GM23338 (cell line): ENCODE data around the gene TMEM14B. TPM values are rescaled to one million over a fixed set of nuclear protein-coding genes. Genes with fewer than 3 reads are reported as not detected.

Experiments
- ATAC-seq: fragments of 200-7000 bp; cut with Tn5 transposase; 3 replicates; pipeline ENCODE4 v1.9.1; 2020
- DNase-seq: peaks from one replicate; pipeline ENCODE4 v3.0.0-alpha.2; 2015; ENCODE audit warnings: low spot score
- H2AFZ ChIP-seq: fragments of 200-600 bp; sonication (generic); 2 replicates; pipeline ENCODE4 v1.8.0; 2016; ENCODE audit warnings: antibody characterized with exemption, mild to moderate bottlenecking, moderate library complexity
- H3F3A ChIP-seq: fragments of 200-600 bp; sonication (generic); replicated peaks from 2 replicates; pipeline ENCODE4 v1.8.0; 2017; ENCODE audit warnings: antibody characterized with exemption, mixed run types, low read depth
- H3K27ac ChIP-seq: fragments of 200-600 bp; sonication (generic); 2 replicates; pipeline ENCODE4 v1.6.1; 2016; ENCODE audit warnings: low read depth
- H3K27me3 ChIP-seq: fragments of 200-600 bp; sonication (generic); 2 replicates; pipeline ENCODE4 v1.8.0; 2016; ENCODE audit warnings: mild to moderate bottlenecking, mixed run types, moderate library complexity; ENCODE audit not compliant: insufficient read depth
- H3K36me3 ChIP-seq: fragments of 200-600 bp; sonication (generic); 2 replicates; pipeline ENCODE4 v1.8.0; 2016; ENCODE audit warnings: mild to moderate bottlenecking; ENCODE audit not compliant: insufficient read depth
- H3K4me1 ChIP-seq: fragments of 200-600 bp; sonication (generic); 2 replicates; pipeline ENCODE4 v1.8.0; 2016; ENCODE audit warnings: mild to moderate bottlenecking, moderate library complexity; ENCODE audit not compliant: insufficient read depth
- H3K4me2 ChIP-seq: fragments of 200-600 bp; sonication (generic); 2 replicates; pipeline ENCODE4 v1.7.1; 2017; ENCODE audit warnings: mixed run types
- H3K4me3 ChIP-seq: fragments of 200-600 bp; sonication (generic); 2 replicates; pipeline ENCODE4 v1.6.1; 2016; ENCODE audit warnings: mixed run types
- H3K79me2 ChIP-seq: fragments of 200-600 bp; sonication (generic); replicated peaks from 2 replicates; pipeline ENCODE4 v1.8.0; 2017; ENCODE audit warnings: mild to moderate bottlenecking; ENCODE audit not compliant: insufficient read depth
- H3K9me2 ChIP-seq: fragments of 200-600 bp; sonication (generic); 2 replicates; pipeline ENCODE4 v1.8.0; 2017; ENCODE audit not compliant: insufficient read depth
- H4K20me1 ChIP-seq: fragments of 200-600 bp; sonication (generic); replicated peaks from 2 replicates; pipeline ENCODE4 v1.8.0; 2017; ENCODE audit warnings: mild to moderate bottlenecking; ENCODE audit not compliant: insufficient read depth
- H3K27ac Mint-ChIP-seq: 2 replicates; pipeline ENCODE4 v1.8.0; 2020; ENCODE audit warnings: inconsistent platforms, mild to moderate bottlenecking, moderate library complexity, mixed read lengths
- H3K27me3 Mint-ChIP-seq: 3 replicates; pipeline ENCODE4 v1.8.0; 2022; ENCODE audit warnings: low read depth, mild to moderate bottlenecking, moderate library complexity, mixed read lengths, inconsistent platforms; ENCODE audit not compliant: insufficient read depth, poor library complexity
- H3K36me3 Mint-ChIP-seq: 3 replicates; pipeline ENCODE4 v1.8.0; 2021; ENCODE audit warnings: low read depth, mild to moderate bottlenecking, inconsistent platforms, moderate library complexity, mixed read lengths
- H3K4me1 Mint-ChIP-seq: 3 replicates; pipeline ENCODE4 v1.8.0; 2020; ENCODE audit warnings: mild to moderate bottlenecking, inconsistent platforms, mixed read lengths
- H3K4me3 Mint-ChIP-seq: 3 replicates; pipeline ENCODE4 v1.8.0; 2021; ENCODE audit warnings: moderate library complexity, mild to moderate bottlenecking, inconsistent platforms, mixed read lengths
- H3K9me3 Mint-ChIP-seq: 3 replicates; pipeline ENCODE4 v1.8.0; 2020; ENCODE audit warnings: moderate library complexity, mild to moderate bottlenecking, inconsistent platforms, mixed read lengths
- CREB1 ChIP-seq: fragments of 250-450 bp; sonication (Bioruptor Pico); IDR thresholded peaks from 2 replicates; pipeline ENCODE4 v1.5.0; 2020; ENCODE audit warnings: low read depth, mild to moderate bottlenecking, moderate library complexity
- CTCF ChIP-seq, 2 experiments: fragments of 200-600 bp in 1 of 2; sonication (generic) in 1 of 2; conservative IDR thresholded peaks; 2 replicates each; pipeline versions ENCODE4 v1.5.1 to v1.6.1; 2016 to 2017; ENCODE audit warnings: antibody characterized with exemption in 2 of 2, low read depth in 2 of 2, mild to moderate bottlenecking in 2 of 2, moderate library complexity in 1 of 2
- EZH2 ChIP-seq: fragments of 200-600 bp; sonication (generic); IDR thresholded peaks from one replicate; pipeline ENCODE4 v1.8.0; 2017; ENCODE audit warnings: antibody characterized with exemption, mild to moderate bottlenecking, low read depth; ENCODE audit not compliant: unreplicated experiment
- EZH2phosphoT487 ChIP-seq: fragments of 200-600 bp; sonication (generic); IDR thresholded peaks from one replicate; pipeline ENCODE4 v1.8.1; 2018; ENCODE audit warnings: antibody characterized with exemption; ENCODE audit not compliant: unreplicated experiment
- JUNB ChIP-seq: IDR thresholded peaks from one replicate; pipeline ENCODE4 v1.6.1; 2016; ENCODE audit warnings: antibody characterized with exemption; ENCODE audit not compliant: unreplicated experiment
- NANOG ChIP-seq: IDR thresholded peaks from 2 replicates; pipeline ENCODE4 v1.6.1; 2016; ENCODE audit warnings: antibody characterized with exemption, borderline replicate concordance
- POLR2AphosphoS5 ChIP-seq: IDR thresholded peaks from 2 replicates; pipeline ENCODE4 v1.6.1; 2016; ENCODE audit warnings: antibody characterized with exemption, low read depth
- STAT1 ChIP-seq: IDR thresholded peaks from one replicate; pipeline ENCODE4 v1.6.1; 2016; ENCODE audit warnings: antibody characterized with exemption; ENCODE audit not compliant: unreplicated experiment
- ZNF114 ChIP-seq: fragments of 250-450 bp; sonication (Bioruptor Pico); IDR thresholded peaks from 2 replicates; pipeline ENCODE4 v1.5.0; 2020; ENCODE audit warnings: mild to moderate bottlenecking, moderate library complexity
- ZNF331 ChIP-seq: fragments of 250-450 bp; sonication (Bioruptor Pico); IDR thresholded peaks from 2 replicates; pipeline ENCODE4 v1.5.0; 2020; ENCODE audit warnings: low read depth, mild to moderate bottlenecking, moderate library complexity
- polyA plus RNA-seq: library from polyadenylated mRNA; unstranded; fragments of >200 nt; fragmentation: Nextera tagmentation; extraction: Ambion mirVana; gene quantifications from 2 replicates; pipeline ENCODE4 v1.2.1, GENCODE V29; 2016
- total RNA-seq: library from RNA; depleted of rRNA; stranded (reverse); fragments of >200 nt; shearing (Covaris generic); gene quantifications from 2 replicates; pipeline ENCODE4 v1.2.3, GENCODE V29; 2014
- TF ChIP-seq, protein P1 (sequence below): IDR thresholded peaks from 2 replicates; pipeline ENCODE4 v1.6.1; 2016; ENCODE audit warnings: antibody characterized with exemption
- TF ChIP-seq, protein P2 (sequence below): IDR thresholded peaks from one replicate; pipeline ENCODE4 v1.6.1; 2018; ENCODE audit warnings: antibody characterized with exemption; ENCODE audit not compliant: unreplicated experiment
- TF ChIP-seq, protein P3 (sequence below): fragments of 250-450 bp; sonication (Bioruptor Pico); IDR thresholded peaks from 2 replicates; pipeline ENCODE4 v1.5.0; 2020; ENCODE audit warnings: mild to moderate bottlenecking, moderate library complexity

The TMEM14B gene
- total and polyA plus RNA-seq, 2 experiments from 2014 or later: 104 to 210 TPM

GRCh38 chr6:10725044-10725443 lies 22.6 kb upstream of the TMEM14B start:
- Mint-ChIP-seq H3K27ac (no peak overlapping the region; the same call in 1 of the 2 replicates), H3K4me3 (peak overlapping the region; percentile 96)
- H3K27ac ChIP-seq: no peak overlapping the region

More at GRCh38 chr6:10725044-10725443, 22.6 kb upstream of the TMEM14B start:
- no peak overlapping the region for H3K4me3 ChIP-seq
- H2AFZ ChIP-seq: no peak overlapping the region
- H3K27me3 ChIP-seq: no peaks in the 10 kb centered on the region
- Mint-ChIP-seq H3K27me3 (peaks cover 8% of the 10 kb centered on the region), H3K9me3 (peaks cover 10% of the 10 kb centered on the region; the same call in 1 of the 3 replicates), H3K36me3 (peaks cover 53% of the 10 kb centered on the region), H3K4me1 (peaks cover 26% of the 10 kb centered on the region)
- H3K36me3 ChIP-seq: 0 out of 2 replicates have a peak, but pooled peaks cover 4% of the 10 kb centered on the region
- TF ChIP-seq EZH2phosphoT487 (no peak), CREB1 (CRISPR knock-in tag) (no peak), STAT1 (no peak), CTCF (conservative IDR thresholded peaks at IDR 0.05; ENCODE audit: low read depth in 2 of 2) (no peak), POLR2AphosphoS5 (no peak), ZNF331 (CRISPR knock-in tag) (no peak), NANOG (no peak), ZNF114 (CRISPR knock-in tag) (no peak), JUNB (no peak), EZH2 (no peak)
- TF ChIP-seq, protein P1, sequence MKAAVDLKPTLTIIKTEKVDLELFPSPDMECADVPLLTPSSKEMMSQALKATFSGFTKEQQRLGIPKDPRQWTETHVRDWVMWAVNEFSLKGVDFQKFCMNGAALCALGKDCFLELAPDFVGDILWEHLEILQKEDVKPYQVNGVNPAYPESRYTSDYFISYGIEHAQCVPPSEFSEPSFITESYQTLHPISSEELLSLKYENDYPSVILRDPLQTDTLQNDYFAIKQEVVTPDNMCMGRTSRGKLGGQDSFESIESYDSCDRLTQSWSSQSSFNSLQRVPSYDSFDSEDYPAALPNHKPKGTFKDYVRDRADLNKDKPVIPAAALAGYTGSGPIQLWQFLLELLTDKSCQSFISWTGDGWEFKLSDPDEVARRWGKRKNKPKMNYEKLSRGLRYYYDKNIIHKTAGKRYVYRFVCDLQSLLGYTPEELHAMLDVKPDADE: no peak
- TF ChIP-seq, protein P2, sequence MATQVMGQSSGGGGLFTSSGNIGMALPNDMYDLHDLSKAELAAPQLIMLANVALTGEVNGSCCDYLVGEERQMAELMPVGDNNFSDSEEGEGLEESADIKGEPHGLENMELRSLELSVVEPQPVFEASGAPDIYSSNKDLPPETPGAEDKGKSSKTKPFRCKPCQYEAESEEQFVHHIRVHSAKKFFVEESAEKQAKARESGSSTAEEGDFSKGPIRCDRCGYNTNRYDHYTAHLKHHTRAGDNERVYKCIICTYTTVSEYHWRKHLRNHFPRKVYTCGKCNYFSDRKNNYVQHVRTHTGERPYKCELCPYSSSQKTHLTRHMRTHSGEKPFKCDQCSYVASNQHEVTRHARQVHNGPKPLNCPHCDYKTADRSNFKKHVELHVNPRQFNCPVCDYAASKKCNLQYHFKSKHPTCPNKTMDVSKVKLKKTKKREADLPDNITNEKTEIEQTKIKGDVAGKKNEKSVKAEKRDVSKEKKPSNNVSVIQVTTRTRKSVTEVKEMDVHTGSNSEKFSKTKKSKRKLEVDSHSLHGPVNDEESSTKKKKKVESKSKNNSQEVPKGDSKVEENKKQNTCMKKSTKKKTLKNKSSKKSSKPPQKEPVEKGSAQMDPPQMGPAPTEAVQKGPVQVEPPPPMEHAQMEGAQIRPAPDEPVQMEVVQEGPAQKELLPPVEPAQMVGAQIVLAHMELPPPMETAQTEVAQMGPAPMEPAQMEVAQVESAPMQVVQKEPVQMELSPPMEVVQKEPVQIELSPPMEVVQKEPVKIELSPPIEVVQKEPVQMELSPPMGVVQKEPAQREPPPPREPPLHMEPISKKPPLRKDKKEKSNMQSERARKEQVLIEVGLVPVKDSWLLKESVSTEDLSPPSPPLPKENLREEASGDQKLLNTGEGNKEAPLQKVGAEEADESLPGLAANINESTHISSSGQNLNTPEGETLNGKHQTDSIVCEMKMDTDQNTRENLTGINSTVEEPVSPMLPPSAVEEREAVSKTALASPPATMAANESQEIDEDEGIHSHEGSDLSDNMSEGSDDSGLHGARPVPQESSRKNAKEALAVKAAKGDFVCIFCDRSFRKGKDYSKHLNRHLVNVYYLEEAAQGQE: no peak
- TF ChIP-seq, protein P3, sequence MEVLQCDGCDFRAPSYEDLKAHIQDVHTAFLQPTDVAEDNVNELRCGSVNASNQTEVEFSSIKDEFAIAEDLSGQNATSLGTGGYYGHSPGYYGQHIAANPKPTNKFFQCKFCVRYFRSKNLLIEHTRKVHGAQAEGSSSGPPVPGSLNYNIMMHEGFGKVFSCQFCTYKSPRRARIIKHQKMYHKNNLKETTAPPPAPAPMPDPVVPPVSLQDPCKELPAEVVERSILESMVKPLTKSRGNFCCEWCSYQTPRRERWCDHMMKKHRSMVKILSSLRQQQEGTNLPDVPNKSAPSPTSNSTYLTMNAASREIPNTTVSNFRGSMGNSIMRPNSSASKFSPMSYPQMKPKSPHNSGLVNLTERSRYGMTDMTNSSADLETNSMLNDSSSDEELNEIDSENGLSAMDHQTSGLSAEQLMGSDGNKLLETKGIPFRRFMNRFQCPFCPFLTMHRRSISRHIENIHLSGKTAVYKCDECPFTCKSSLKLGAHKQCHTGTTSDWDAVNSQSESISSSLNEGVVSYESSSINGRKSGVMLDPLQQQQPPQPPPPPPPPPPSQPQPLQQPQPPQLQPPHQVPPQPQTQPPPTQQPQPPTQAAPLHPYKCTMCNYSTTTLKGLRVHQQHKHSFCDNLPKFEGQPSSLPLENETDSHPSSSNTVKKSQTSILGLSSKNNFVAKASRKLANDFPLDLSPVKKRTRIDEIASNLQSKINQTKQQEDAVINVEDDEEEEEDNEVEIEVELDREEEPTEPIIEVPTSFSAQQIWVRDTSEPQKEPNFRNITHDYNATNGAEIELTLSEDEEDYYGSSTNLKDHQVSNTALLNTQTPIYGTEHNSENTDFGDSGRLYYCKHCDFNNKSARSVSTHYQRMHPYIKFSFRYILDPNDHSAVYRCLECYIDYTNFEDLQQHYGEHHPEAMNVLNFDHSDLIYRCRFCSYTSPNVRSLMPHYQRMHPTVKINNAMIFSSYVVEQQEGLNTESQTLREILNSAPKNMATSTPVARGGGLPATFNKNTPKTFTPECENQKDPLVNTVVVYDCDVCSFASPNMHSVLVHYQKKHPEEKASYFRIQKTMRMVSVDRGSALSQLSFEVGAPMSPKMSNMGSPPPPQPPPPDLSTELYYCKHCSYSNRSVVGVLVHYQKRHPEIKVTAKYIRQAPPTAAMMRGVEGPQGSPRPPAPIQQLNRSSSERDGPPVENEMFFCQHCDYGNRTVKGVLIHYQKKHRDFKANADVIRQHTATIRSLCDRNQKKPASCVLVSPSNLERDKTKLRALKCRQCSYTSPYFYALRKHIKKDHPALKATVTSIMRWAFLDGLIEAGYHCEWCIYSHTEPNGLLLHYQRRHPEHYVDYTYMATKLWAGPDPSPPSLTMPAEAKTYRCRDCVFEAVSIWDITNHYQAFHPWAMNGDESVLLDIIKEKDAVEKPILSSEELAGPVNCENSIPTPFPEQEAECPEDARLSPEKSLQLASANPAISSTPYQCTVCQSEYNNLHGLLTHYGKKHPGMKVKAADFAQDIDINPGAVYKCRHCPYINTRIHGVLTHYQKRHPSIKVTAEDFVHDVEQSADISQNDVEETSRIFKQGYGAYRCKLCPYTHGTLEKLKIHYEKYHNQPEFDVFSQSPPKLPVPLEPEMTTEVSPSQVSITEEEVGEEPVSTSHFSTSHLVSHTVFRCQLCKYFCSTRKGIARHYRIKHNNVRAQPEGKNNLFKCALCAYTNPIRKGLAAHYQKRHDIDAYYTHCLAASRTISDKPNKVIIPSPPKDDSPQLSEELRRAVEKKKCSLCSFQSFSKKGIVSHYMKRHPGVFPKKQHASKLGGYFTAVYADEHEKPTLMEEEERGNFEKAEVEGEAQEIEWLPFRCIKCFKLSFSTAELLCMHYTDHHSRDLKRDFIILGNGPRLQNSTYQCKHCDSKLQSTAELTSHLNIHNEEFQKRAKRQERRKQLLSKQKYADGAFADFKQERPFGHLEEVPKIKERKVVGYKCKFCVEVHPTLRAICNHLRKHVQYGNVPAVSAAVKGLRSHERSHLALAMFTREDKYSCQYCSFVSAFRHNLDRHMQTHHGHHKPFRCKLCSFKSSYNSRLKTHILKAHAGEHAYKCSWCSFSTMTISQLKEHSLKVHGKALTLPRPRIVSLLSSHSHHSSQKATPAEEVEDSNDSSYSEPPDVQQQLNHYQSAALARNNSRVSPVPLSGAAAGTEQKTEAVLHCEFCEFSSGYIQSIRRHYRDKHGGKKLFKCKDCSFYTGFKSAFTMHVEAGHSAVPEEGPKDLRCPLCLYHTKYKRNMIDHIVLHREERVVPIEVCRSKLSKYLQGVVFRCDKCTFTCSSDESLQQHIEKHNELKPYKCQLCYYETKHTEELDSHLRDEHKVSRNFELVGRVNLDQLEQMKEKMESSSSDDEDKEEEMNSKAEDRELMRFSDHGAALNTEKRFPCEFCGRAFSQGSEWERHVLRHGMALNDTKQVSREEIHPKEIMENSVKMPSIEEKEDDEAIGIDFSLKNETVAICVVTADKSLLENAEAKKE: no peak
- H3K4me2 ChIP-seq: no peak overlapping the region; the same call in 1 of the 2 replicates
- DNase-seq: no peak
- H3F3A ChIP-seq: peaks cover 23% of the 10 kb centered on the region
- ATAC-seq: no peak
- H4K20me1 ChIP-seq: no peaks in the 10 kb centered on the region
- H3K4me1 ChIP-seq: peaks cover 19% of the 10 kb centered on the region
- H3K79me2 ChIP-seq: peaks cover 29% of the 10 kb centered on the region
- no peaks in the 10 kb centered on the region for H3K9me2 ChIP-seq
